Stimulated activated CD8-positive, alpha-beta memory T cell treated with anti-CD3 and anti-CD28 coated beads, Interleukin-15, amount 100 ng/mL, for 24 hours (primary cell): Measurements from ENCODE around the gene SNAI3.

Experiments used
- DNase-seq: peaks from one replicate; pipeline ENCODE4 v3.0.0-alpha.2; 2020; ENCODE audit warnings: low read depth

Gene SNAI3

GRCh38 chr16:88691129-88691813 is 5.0 kb upstream of the SNAI3 start:
- DNase-seq = no peak

- no peak for DNase-seq
Observed at GRCh38 chr16:88690341-88691128, 4.2 kb upstream of the SNAI3 start.

GRCh38 chr16:88688013-88688778 is 1.9 kb upstream of the SNAI3 start:
- DNase-seq = no peak

- no peak for DNase-seq
Observed at GRCh38 chr16:88687676-88688012, 1.3 kb upstream of the SNAI3 start.

- no peak for DNase-seq
Observed at GRCh38 chr16:88687254-88687576, 908 bp upstream of the SNAI3 start.

- no peak for DNase-seq
Observed at GRCh38 chr16:88686062-88686438, 257 bp downstream of the SNAI3 start.

- no peak for DNase-seq
Observed at GRCh38 chr16:88685156-88686061, 898 bp downstream of the SNAI3 start.

GRCh38 chr16:88684569-88685155 is 1.6 kb downstream of the SNAI3 start:
- DNase-seq = no peak

GRCh38 chr16:88681709-88682451 is 4.4 kb downstream of the SNAI3 start:
- DNase-seq = no peak

- DNase-seq = no peak
Observed at GRCh38 chr16:88681084-88681680, 5.1 kb downstream of the SNAI3 start.

GRCh38 chr16:88680554-88681083 is 5.7 kb downstream of the SNAI3 start:
- DNase-seq = no peak

GRCh38 chr16:88678224-88678979 is 7.9 kb downstream of the SNAI3 start:
- DNase-seq = no peak

GRCh38 chr16:88677721-88678120 is 8.6 kb downstream of the SNAI3 start:
- DNase-seq = no peak

GRCh38 chr16:88676502-88677242 is 9.6 kb downstream of the SNAI3 start:
- DNase-seq = no peak

- DNase-seq = no peak
Observed at GRCh38 chr16:88673716-88674379, 12.5 kb downstream of the SNAI3 start.

- DNase-seq = no peak
Observed at GRCh38 chr16:88672776-88673175, 13.5 kb downstream of the SNAI3 start.

GRCh38 chr16:88671806-88672205 is 14.5 kb downstream of the SNAI3 start:
- no peak for DNase-seq

- DNase-seq = no peak
Observed at GRCh38 chr16:88669980-88670379, 16.3 kb downstream of the SNAI3 start.
